H9 (cell line): Measurements from ENCODE around the gene SPRN. TPM values are rescaled to one million over a fixed set of nuclear protein-coding genes. Genes with fewer than 3 reads are reported as not detected.

ENCODE experiments used
- DNase-seq: peaks from one replicate; pipeline ENCODE4 v3.0.0-alpha.2; 2017
- H2AFZ ChIP-seq: one replicate; pipeline ENCODE4 v1.6.1; 2013; ENCODE audit warnings: mild to moderate bottlenecking, low read length, control low read depth, moderate library complexity
- H2AK5ac ChIP-seq: 2 replicates; pipeline ENCODE4 v1.6.1; 2013; ENCODE audit warnings: low read length, control low read depth, mixed read lengths; ENCODE audit not compliant: insufficient read length
- H2BK120ac ChIP-seq: one replicate; pipeline ENCODE4 v1.6.1; 2013; ENCODE audit warnings: low read depth, mild to moderate bottlenecking, low read length, control low read depth, inconsistent platforms; ENCODE audit not compliant: poor library complexity, severe bottlenecking
- H2BK12ac ChIP-seq: 2 replicates; pipeline ENCODE4 v1.6.1; 2013; ENCODE audit warnings: low read length, control low read depth, mixed read lengths, low read depth; ENCODE audit not compliant: insufficient read length
- H2BK15ac ChIP-seq: 2 replicates; pipeline ENCODE4 v1.6.1; 2013; ENCODE audit warnings: low read depth, low read length, control low read depth
- H2BK20ac ChIP-seq: one replicate; pipeline ENCODE4 v1.6.1; 2013; ENCODE audit warnings: low read depth, mild to moderate bottlenecking, low read length, control low read depth, inconsistent platforms; ENCODE audit not compliant: poor library complexity, severe bottlenecking
- H2BK5ac ChIP-seq: 2 replicates; pipeline ENCODE4 v1.6.1; 2013; ENCODE audit warnings: low read length, control low read depth, mixed read lengths; ENCODE audit not compliant: insufficient read length
- H3K14ac ChIP-seq: 2 replicates; pipeline ENCODE4 v1.6.1; 2013; ENCODE audit warnings: low read length, control low read depth; ENCODE audit not compliant: insufficient read depth
- H3K18ac ChIP-seq: 2 replicates; pipeline ENCODE4 v1.6.1; 2013; ENCODE audit warnings: low read depth, mild to moderate bottlenecking, mixed read lengths, low read length, control low read depth; ENCODE audit not compliant: insufficient read length
- H3K23ac ChIP-seq: 2 replicates; pipeline ENCODE4 v1.6.1; 2013; ENCODE audit warnings: low read length, control low read depth, mixed read lengths, low read depth; ENCODE audit not compliant: insufficient read length
- H3K23me2 ChIP-seq: 2 replicates; pipeline ENCODE4 v1.6.1; 2013; ENCODE audit warnings: low read depth, mild to moderate bottlenecking, mixed read lengths, low read length, control low read depth; ENCODE audit not compliant: insufficient read length, poor library complexity, severe bottlenecking
- H3K27ac ChIP-seq: 2 replicates; pipeline ENCODE4 v1.5.1; 2013; ENCODE audit warnings: low read length, control low read depth, mixed read lengths, low read depth; ENCODE audit not compliant: insufficient read length
- H3K27me3 ChIP-seq: 2 replicates; pipeline ENCODE4 v1.6.1; 2013; ENCODE audit warnings: low read length, control low read depth, inconsistent platforms; ENCODE audit not compliant: insufficient read depth
- H3K4ac ChIP-seq: 2 replicates; pipeline ENCODE4 v1.6.1; 2013; ENCODE audit warnings: low read depth, mild to moderate bottlenecking, control low read depth, inconsistent platforms, low read length, moderate library complexity
- H3K4me1 ChIP-seq: 2 replicates; pipeline ENCODE4 v1.6.1; 2013; ENCODE audit warnings: low read length, control low read depth, inconsistent platforms; ENCODE audit not compliant: insufficient read depth
- H3K4me2 ChIP-seq: 2 replicates; pipeline ENCODE4 v1.6.1; 2013; ENCODE audit warnings: low read length, control low read depth, mixed read lengths; ENCODE audit not compliant: insufficient read length, insufficient read depth
- H3K56ac ChIP-seq: 2 replicates; pipeline ENCODE4 v1.6.1; 2013; ENCODE audit warnings: low read depth, mild to moderate bottlenecking, mixed read lengths, low read length, control low read depth; ENCODE audit not compliant: insufficient read length
- H3K79me1 ChIP-seq: 2 replicates; pipeline ENCODE4 v1.6.1; 2013; ENCODE audit warnings: low read depth, mild to moderate bottlenecking, moderate library complexity, low read length, control low read depth, inconsistent platforms; ENCODE audit not compliant: insufficient read depth, poor library complexity, severe bottlenecking
- H3K79me2 ChIP-seq: 2 replicates; pipeline ENCODE4 v1.6.1; 2013; ENCODE audit warnings: low read length, control low read depth, inconsistent platforms; ENCODE audit not compliant: insufficient read depth
- H3K9ac ChIP-seq: 2 replicates; pipeline ENCODE4 v1.6.1; 2013; ENCODE audit warnings: low read length, control low read depth, mixed read lengths; ENCODE audit not compliant: insufficient read length; ENCODE audit errors: extremely low read depth
- H3K9me3 ChIP-seq: one replicate; pipeline ENCODE4 v1.6.1; 2013; ENCODE audit warnings: low read depth, low read length, inconsistent platforms; ENCODE audit not compliant: control insufficient read depth
- H3T11ph ChIP-seq: one replicate; pipeline ENCODE4 v1.6.1; 2013; ENCODE audit warnings: mild to moderate bottlenecking, low read length, control low read depth, inconsistent platforms
- H4K20me1 ChIP-seq: one replicate; pipeline ENCODE4 v1.6.1; 2013; ENCODE audit not compliant: control insufficient read depth, insufficient read length, insufficient read depth
- H4K5ac ChIP-seq: 2 replicates; pipeline ENCODE4 v1.6.1; 2013; ENCODE audit warnings: low read depth, mild to moderate bottlenecking, mixed read lengths, low read length, control low read depth; ENCODE audit not compliant: insufficient read length
- H4K8ac ChIP-seq: replicated peaks from 2 replicates; pipeline ENCODE4 v1.6.1; 2013; ENCODE audit warnings: low read length, control low read depth, mixed read lengths, low read depth; ENCODE audit not compliant: insufficient read length
- H4K91ac ChIP-seq: 2 replicates; pipeline ENCODE4 v1.6.1; 2013; ENCODE audit warnings: low read depth, mild to moderate bottlenecking, moderate library complexity, mixed read lengths, low read length, control low read depth; ENCODE audit not compliant: insufficient read length
- H3K27ac Mint-ChIP-seq, 3 experiments: 2 replicates in 2 of 3; 3 replicates in 1 of 3; pipeline ENCODE4 v1.8.0; 2020 to 2021; ENCODE audit warnings: mixed read lengths in 3 of 3, mild to moderate bottlenecking in 1 of 3, moderate library complexity in 1 of 3
- H3K27me3 Mint-ChIP-seq: 2 replicates; pipeline ENCODE4 v1.8.0; 2021; ENCODE audit warnings: low read depth, mild to moderate bottlenecking, moderate library complexity, mixed read lengths
- H3K36me3 Mint-ChIP-seq, 3 experiments: 2 replicates in 2 of 3; 3 replicates in 1 of 3; pipeline ENCODE4 v1.8.0; 2020 to 2021; ENCODE audit warnings: low read depth in 3 of 3, mixed read lengths in 3 of 3; ENCODE audit not compliant: insufficient read depth in 1 of 3
- H3K4me1 Mint-ChIP-seq, 2 experiments: 2 replicates each; pipeline ENCODE4 v1.8.0; 2020; ENCODE audit warnings: mixed read lengths in 2 of 2
- H3K4me3 Mint-ChIP-seq, 2 experiments: 2 replicates in 1 of 2; 3 replicates in 1 of 2; pipeline ENCODE4 v1.8.0; 2020 to 2021; ENCODE audit warnings: mild to moderate bottlenecking in 2 of 2, mixed read lengths in 2 of 2, moderate library complexity in 1 of 2
- H3K9me3 Mint-ChIP-seq, 2 experiments: 2 replicates in 1 of 2; 3 replicates in 1 of 2; pipeline ENCODE4 v1.8.0; 2020; ENCODE audit warnings: mild to moderate bottlenecking in 2 of 2, mixed read lengths in 2 of 2, moderate library complexity in 1 of 2
- CTCF ChIP-seq: fragments of 200-600 bp; sonication (generic); conservative IDR thresholded peaks from 3 replicates; pipeline ENCODE4 v1.8.0; 2021; ENCODE audit warnings: antibody characterized with exemption, mild to moderate bottlenecking
- WGBS: extraction: QIAGEN DNeasy Blood & Tissue Kit; methylation state at CpG from one replicate; pipeline ENCODE4 v1.1.7; 2013; ENCODE audit warnings: missing lambda C conversion rate, low lambda C conversion rate, mixed read lengths; ENCODE audit not compliant: insufficient read length; ENCODE audit errors: extremely low coverage; 5-methylcytosine and 5-hydroxymethylcytosine counted together
- total RNA-seq: library from RNA; stranded (reverse); gene quantifications from 2 replicates; pipeline ENCODE4 v1.2.1, GENCODE V29; 2021

Gene SPRN
- total RNA-seq, 1 experiment from 2014 or later, result 0.42 TPM

- peaks cover 79 to 92% of the 10 kb centered on the region in 2 experiments for H3K9me3 Mint-ChIP-seq
- no peak overlapping the region for H3K27ac Mint-ChIP-seq
- Histone ChIP-seq H2BK12ac (no peak overlapping the region), H2BK15ac (no peak overlapping the region), H4K8ac (no peak overlapping the region), H3K14ac (no peak overlapping the region), H2BK120ac (no peak overlapping the region), H3K79me2 (no peaks in the 10 kb centered on the region), H2AFZ (no peak overlapping the region), H4K5ac (no peak overlapping the region), H3K23me2 (no peaks in the 10 kb centered on the region), H3K9ac (no peak overlapping the region), H3K27me3 (no peaks in the 10 kb centered on the region), H3K4me1 (no peaks in the 10 kb centered on the region), H3K4me2 (no peak overlapping the region), H3K79me1 (no peaks in the 10 kb centered on the region), H3K23ac (no peak overlapping the region), H3K4ac (no peak overlapping the region), H2AK5ac (no peak overlapping the region), H3K27ac (no peak overlapping the region), H3K9me3 (peaks cover 86% of the 10 kb centered on the region), H2BK5ac (no peak overlapping the region), H2BK20ac (no peak overlapping the region), H4K91ac (no peak overlapping the region), H4K20me1 (no peaks in the 10 kb centered on the region), H3K56ac (no peak overlapping the region), H3K18ac (no peak overlapping the region), H3T11ph (no peak overlapping the region)
- TF ChIP-seq CTCF, result no peak
- H3K36me3 Mint-ChIP-seq, result peaks cover 0 to 20% (median 8%) of the 10 kb centered on the region in 3 experiments; a peak in 4 of 7 replicates
- DNase-seq, result no peak
- no CpG with 5 or more reads among the region's 5 CpGs for WGBS
- H3K4me1 Mint-ChIP-seq, result no peaks in the 10 kb centered on the region
- no peak overlapping the region for H3K4me3 Mint-ChIP-seq
- peaks cover 4% of the 10 kb centered on the region; the same call in 1 of the 2 replicates for H3K27me3 Mint-ChIP-seq
Observed at GRCh38 chr10:133455196-133455595, 30.8 kb upstream of the SPRN start.
